SHP77 (cell line): Measurements from ENCODE around the gene DGKQ.
"Not testable (repeated sequence)": the region's sequence is repeated elsewhere in the genome, so short reads cannot be mapped to it uniquely, and the experiment has no call there.

Experiments used
- DNase-seq, 2 experiments: peaks; one replicate each; lab custom pipeline; 2025; lab: John Stamatoyannopoulos, UW

Gene DGKQ

DNA sequence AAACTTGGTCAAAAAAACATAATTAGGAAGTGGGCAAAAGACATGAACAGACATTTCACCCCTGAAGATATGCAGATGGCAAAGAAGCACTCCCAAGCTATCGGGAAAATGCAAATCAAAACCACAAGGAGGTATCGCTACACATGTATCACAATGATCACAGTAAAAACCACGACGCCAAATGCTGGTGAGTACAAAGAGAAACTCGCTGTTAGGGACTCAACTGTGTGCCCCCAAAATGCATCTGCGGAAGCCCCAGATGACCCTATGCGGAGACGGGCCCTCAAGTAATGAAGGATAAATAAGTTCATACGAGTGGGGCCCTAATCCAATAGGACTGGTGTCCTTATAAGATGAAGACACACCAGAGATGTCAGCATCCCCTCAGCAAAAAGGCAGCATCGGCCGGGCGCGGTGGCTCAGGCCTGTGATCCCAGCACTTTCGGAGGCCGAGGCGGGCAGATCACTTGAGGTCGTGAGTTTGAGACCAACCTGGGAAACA lies 51.5 kb downstream of the DGKQ start:
- no peak for DNase-seq

GRCh38 chr4:919004-919680 lies 54.2 kb downstream of the DGKQ start:
- DNase-seq = not testable (repeated sequence)

- not testable (repeated sequence) for DNase-seq
Observed at GRCh38 chr4:918591-918990, 54.8 kb downstream of the DGKQ start.

DNA sequence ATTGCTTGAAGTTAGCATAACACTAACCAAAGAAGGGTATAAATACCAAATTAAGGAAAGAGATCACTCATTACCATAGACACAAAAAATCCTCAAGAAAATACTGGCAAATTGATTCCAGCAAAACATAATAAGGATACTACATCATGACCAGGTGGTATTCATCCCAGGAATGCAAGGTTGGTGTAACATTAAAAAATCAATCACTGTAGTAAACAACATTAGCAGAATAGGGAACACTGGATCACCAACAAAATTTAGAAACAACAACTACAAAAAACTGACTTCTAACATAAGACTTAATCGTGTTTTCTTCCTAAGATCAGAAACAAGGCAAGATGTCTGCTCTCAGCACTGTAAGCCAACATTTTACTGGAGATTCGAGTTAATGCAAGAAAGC lies 55.4 kb downstream of the DGKQ start:
- DNase-seq = no peak

DNA sequence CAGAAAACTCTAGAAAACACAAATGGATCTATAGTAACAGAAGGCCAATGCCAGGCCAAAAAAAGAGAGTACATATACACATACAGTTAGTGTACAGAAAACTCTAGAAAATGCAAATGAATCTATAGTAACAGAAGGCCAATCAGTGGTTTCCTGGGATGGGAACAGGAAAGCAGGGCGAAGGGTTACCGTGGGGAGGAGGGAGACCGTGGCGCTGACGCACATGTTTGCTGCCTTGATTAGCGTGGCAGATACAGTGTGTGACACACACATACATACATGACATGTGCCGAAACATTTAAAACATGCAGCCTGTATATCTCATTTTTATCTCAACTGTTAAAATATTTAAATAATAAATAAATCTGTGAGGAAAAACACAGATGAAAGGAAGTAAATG lies 55.9 kb downstream of the DGKQ start:
- DNase-seq = no peak

GRCh38 chr4:915595-915994 lies 57.8 kb downstream of the DGKQ start:
- DNase-seq = no peak

DNA sequence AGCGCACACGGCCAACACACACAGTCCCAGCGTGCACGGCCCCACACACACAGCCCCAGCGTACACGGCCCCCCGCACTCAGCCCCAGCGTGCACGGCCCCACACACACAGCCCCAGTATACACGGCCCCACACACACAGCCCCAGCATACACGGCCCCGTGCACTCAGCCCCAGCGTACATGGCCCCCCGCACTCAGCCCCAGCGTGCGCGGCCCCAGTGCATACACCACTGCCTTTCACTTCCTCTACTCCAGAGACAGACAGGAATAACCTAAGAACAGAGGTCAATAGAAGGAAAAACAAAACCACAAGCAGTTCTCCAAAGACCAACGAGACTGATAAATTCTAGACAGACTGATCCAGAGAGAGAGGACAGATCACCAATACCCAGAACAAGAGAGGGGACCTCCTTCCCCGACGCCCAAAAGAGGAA lies 58.3 kb downstream of the DGKQ start:
- no peak for DNase-seq

DNA sequence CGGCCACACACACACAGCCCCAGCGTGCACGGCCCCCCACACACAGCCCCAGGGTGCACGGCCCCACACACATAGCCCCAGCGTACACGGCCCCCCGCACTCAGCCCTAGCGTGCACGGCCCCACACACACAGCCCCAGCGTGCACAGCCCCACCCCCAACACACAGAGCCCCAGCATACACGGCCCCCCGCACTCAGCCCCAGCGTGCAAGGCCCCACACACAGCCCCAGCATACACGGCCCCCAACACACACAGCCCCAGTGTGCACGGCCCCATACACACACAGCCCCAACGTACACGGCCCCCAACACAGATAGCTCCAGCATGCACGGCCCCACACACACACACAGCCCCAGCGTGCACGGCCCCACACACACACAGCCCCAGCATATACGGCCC lies 58.8 kb downstream of the DGKQ start:
- DNase-seq = no peak

- no peak for DNase-seq
Observed at GRCh38 chr4:913280-913618, 60.1 kb downstream of the DGKQ start.

DNA sequence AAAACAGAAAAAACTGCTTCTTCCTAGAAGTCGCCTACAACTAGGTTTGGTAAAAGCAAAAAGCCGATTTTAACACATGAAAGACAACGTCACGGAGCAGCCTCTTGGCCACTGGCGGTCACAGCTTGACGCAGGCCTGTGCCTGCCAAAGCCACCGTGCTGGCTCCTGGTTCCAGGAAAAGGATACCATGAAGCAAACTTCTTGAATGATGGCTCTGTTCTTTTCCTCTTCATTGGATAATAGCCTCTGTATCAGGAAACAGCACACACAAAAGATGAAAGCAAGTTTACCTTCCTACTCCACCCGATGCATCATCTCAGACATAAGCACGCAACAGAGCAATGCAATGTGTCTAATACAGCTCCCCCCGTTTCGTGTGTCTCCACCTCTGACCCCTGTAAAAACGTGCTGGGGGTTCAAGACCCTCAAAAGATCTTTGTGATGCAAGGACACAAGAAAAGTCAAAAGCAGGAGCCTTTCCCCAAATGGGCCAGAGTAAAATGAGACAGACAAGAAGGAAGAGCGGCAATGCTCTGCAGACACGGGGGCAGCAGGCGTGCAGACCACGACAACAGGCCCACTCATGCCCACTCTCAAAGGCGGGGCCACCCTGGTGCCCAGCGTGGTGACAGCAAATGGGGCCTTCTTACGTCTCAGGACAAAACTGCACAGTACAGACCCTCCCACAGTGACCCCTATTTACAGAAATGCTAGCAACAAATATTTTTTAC lies 60.7 kb downstream of the DGKQ start:
- DNase-seq = no peak

- no peak for DNase-seq
Observed at GRCh38 chr4:911871-912490, 61.4 kb downstream of the DGKQ start.

GRCh38 chr4:911221-911751 lies 62.1 kb downstream of the DGKQ start:
- DNase-seq = no peak

DNA sequence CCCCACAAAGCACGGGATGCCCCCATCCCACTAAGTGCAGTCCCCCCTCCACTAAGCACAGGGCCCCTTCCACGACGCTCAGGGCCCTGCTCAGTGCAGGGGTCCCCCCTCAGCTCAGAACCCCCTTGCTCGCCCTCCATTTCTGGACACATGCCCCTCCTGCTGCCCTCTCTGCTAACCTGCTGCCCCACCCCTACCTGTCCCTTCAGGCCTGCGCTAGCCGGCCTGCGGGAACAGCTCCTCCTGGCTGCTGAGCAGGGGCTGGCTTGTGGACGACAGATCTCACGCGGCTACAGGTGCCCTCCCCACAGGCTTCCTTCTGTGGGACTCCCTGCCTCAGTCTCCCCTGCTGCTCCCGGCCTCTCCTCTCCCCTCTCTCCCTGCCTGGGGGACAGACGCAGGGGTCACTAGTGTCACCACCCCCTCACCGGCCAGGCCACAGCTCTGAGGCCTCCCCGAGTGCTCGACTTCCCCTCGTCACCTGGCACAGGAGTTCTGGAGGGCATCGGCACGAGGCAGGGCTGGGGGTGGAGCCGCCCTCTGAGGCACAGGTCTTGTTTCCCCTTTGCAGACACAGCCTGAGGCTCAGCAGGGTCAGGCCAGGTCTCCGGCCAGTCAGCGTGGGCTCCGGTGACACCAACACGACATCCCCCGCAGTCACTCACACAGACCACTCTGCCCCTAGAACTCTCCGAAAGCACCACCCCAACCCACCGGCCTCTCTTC lies 62.8 kb downstream of the DGKQ start:
- no peak for DNase-seq

DNA sequence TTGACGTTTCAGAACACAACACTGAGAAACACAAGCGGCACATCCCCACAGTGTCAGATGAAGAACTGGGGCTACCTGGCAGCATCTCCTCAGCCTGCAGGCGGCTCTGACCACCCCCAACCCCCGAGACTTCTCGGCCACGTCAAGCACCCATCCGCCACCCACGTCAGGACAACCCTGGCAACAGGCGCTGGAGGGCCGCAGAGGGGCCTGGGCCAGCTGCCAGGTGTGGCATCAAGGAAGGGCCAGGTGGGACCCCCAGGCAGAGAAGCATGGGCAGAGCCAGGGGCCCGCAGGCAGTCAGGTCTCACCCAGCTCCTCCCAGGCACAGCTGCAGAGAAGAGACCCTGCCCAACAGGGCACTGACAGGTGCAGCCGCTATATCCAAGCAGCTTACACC lies 63.5 kb downstream of the DGKQ start:
- no peak for DNase-seq

DNA sequence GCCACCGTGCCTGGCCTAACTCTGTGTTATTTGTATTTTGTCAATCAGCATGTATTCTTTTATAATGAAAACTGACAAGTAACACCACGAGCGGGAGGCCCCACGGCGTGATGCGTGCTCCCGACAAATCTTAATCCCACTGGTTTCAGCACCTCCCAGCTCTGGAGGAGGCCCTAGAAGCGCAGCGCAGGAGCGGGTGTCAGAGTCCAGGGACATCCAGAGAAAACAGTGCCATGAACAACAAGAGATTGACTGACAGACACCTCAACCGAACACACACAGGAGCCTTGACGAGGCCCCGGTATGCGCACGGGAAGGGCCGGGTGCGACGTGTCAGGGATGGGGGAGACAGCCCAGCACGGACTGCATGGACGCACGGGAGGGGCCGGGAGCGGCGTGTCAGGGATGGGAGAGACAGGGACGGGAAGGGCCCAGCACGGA lies 64.2 kb downstream of the DGKQ start:
- DNase-seq = no peak
